BE2C (cell line): ENCODE results near the gene B3GNT9.

Experiments
- DNase-seq: peaks from one replicate; pipeline ENCODE4 v3.0.0-alpha.2; 2020
- H3K27me3 ChIP-seq: fragments of 250-450 bp; sonication (Bioruptor Pico); 2 replicates; pipeline ENCODE4 v1.5.1; 2020; ENCODE audit warnings: mild to moderate bottlenecking
- H3K36me3 ChIP-seq: fragments of 250-450 bp; sonication (Bioruptor Pico); 2 replicates; pipeline ENCODE4 v1.5.1; 2020; ENCODE audit warnings: mild to moderate bottlenecking
- H3K4me1 ChIP-seq: fragments of 250-450 bp; sonication (Bioruptor Pico); 2 replicates; pipeline ENCODE4 v1.5.1; 2020
- H3K4me3 ChIP-seq: 2 replicates; pipeline ENCODE4 v1.5.1; 2011; ENCODE audit warnings: low read depth, low read length
- H3K9me3 ChIP-seq: fragments of 250-450 bp; sonication (Bioruptor Pico); 2 replicates; pipeline ENCODE4 v1.5.1; 2020
- CTCF ChIP-seq: IDR thresholded peaks from 2 replicates; pipeline ENCODE4 v1.5.1; 2012; ENCODE audit warnings: mild to moderate bottlenecking, low read depth, low read length

Gene B3GNT9

GRCh38 chr16:67116388-67117311 is 34.1 kb downstream of the B3GNT9 start:
- Histone ChIP-seq H3K4me3 (no peak overlapping the region), H3K9me3 (no peaks in the 10 kb centered on the region), H3K36me3 (peaks cover 15% of the 10 kb centered on the region), H3K4me1 (no peaks in the 10 kb centered on the region; the same call in 1 of the 2 replicates), H3K27me3 (no peaks in the 10 kb centered on the region)
- no peak for DNase-seq
- TF ChIP-seq CTCF: no peak

- Histone ChIP-seq H3K36me3 (peaks cover 7% of the 10 kb centered on the region; the same call in 1 of the 2 replicates), H3K9me3 (no peaks in the 10 kb centered on the region), H3K27me3 (no peaks in the 10 kb centered on the region), H3K4me3 (no peak overlapping the region), H3K4me1 (no peaks in the 10 kb centered on the region; the same call in 1 of the 2 replicates)
- TF ChIP-seq CTCF: no peak
- DNase-seq: no peak
These were observed 35.2 kb downstream of the B3GNT9 start for GRCh38 chr16:67115639-67116038.

GRCh38 chr16:67114793-67115192 is 36.0 kb downstream of the B3GNT9 start:
- 0 out of 2 replicates have a peak, but pooled peaks cover 1% of the 10 kb centered on the region for H3K36me3 ChIP-seq
- TF ChIP-seq CTCF: no peak
- no peaks in the 10 kb centered on the region; the same call in 1 of the 2 replicates for H3K4me1 ChIP-seq
- no peaks in the 10 kb centered on the region for H3K9me3 ChIP-seq
- no peak overlapping the region for H3K4me3 ChIP-seq
- no peak for DNase-seq
- H3K27me3 ChIP-seq: no peaks in the 10 kb centered on the region

DNA sequence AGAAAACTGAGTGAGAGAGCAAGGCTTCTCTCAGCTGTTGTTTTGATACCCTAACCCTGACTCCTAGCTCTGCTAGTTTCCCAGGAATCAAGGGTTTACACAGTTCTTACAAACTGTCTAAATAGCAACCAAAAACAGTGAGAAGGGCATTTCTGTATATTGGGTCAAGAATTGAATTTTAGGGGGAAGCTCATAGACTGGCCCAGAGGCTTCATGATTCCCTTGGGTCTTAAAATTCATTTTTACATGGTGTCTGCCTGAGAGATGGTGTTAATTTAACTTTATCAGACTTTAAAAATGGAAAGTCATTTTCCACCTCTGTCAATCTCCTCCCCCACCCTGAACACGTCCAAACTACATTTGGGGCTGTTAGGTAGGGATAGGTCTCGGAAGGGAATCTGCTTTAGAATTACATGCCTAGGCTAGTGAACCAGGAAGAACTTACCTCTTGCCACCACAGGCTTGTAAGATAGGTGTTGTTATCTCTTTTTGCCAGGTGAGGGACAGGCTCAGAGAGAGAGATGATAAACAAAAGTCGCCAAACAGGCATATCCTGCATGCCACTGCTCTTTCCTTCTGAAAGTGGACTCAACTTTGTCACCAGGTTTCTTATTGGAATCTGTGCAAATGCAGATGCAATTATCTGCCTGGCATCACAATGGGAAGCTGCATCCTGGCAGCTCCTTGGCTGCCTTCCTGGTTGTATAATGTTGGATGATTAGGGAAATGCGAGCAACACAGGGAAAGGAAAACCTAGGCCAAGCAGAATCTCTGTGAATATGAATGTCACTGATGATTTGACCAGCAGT is 38.0 kb downstream of the B3GNT9 start:
- TF ChIP-seq CTCF: no peak
- Histone ChIP-seq H3K4me1 (peaks cover 4% of the 10 kb centered on the region), H3K36me3 (no peaks in the 10 kb centered on the region), H3K27me3 (no peaks in the 10 kb centered on the region), H3K4me3 (no peak overlapping the region), H3K9me3 (no peaks in the 10 kb centered on the region)
- no peak for DNase-seq

DNA sequence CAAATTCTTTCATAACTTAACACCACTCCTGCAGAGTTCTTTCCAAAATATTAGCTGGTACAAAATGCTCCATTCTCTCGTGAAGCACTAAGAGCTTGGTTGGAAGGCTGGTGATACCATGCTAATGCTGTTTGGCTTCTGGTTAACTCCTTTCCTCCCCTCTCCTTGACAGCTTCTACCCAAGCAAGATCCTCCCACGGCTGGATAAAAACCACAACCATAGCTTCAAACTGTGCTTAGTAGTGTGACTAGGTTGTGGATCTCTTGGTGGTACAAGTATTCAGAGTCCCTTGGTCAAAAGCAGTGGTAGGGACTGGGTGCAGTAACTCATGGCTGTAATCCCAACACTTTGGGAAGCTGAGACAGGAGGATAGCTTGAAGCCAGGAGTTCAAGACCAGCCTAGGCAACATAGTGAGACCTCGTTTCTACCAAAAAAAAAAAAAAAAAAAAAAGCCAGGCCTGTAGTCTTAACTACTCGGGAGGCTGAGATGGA is 38.8 kb downstream of the B3GNT9 start:
- Histone ChIP-seq H3K27me3 (no peaks in the 10 kb centered on the region), H3K4me3 (no peak overlapping the region), H3K36me3 (no peaks in the 10 kb centered on the region), H3K4me1 (peaks cover 4% of the 10 kb centered on the region), H3K9me3 (no peaks in the 10 kb centered on the region)
- TF ChIP-seq CTCF: no peak
- no peak for DNase-seq
